GM12878 (cell line): ENCODE results near the gene ACSF3.

Source experiments
- CHD2 ChIP-seq: IDR thresholded peaks from 2 replicates; pipeline ENCODE4 v1.6.1; 2011; ENCODE audit warnings: low read depth, low read length, improper control_type of control experiment, borderline replicate concordance
- CREM ChIP-seq: IDR thresholded peaks from 2 replicates; pipeline ENCODE4 v1.6.1; 2014; ENCODE audit warnings: antibody characterized with exemption, low read depth
- EZH2 ChIP-seq: IDR thresholded peaks from 2 replicates; pipeline ENCODE4 v1.6.1; 2012; ENCODE audit warnings: low read depth, mild to moderate bottlenecking, control low read depth, inconsistent platforms, low read length, borderline replicate concordance; ENCODE audit not compliant: control insufficient read depth
- KAT2A ChIP-seq: conservative IDR thresholded peaks from 2 replicates; pipeline ENCODE4 v1.6.1; 2011; ENCODE audit warnings: low read depth, low read length; ENCODE audit not compliant: control insufficient read depth
- POLR2A ChIP-seq: IDR thresholded peaks from 2 replicates; pipeline ENCODE4 v1.6.1; 2011; ENCODE audit warnings: low read depth, mild to moderate bottlenecking, low read length
- POU2F2 ChIP-seq: IDR thresholded peaks from 3 replicates; pipeline ENCODE4 v1.6.1; 2011; ENCODE audit warnings: low read depth, mild to moderate bottlenecking, low read length, borderline replicate concordance
- RAD21 ChIP-seq: IDR thresholded peaks from 2 replicates; pipeline ENCODE4 v1.6.1; 2011; ENCODE audit warnings: mild to moderate bottlenecking, low read depth, low read length, moderate library complexity; ENCODE audit not compliant: insufficient read depth
- STAT3 ChIP-seq: IDR thresholded peaks from 2 replicates; pipeline ENCODE4 v1.6.1; 2011; ENCODE audit warnings: low read depth, low read length, improper control_type of control experiment
- YY1 ChIP-seq: IDR thresholded peaks from 2 replicates; pipeline ENCODE4 v1.6.1; 2011; ENCODE audit warnings: low read depth, mild to moderate bottlenecking, low read length
- TF ChIP-seq, protein P1 (sequence below), 3 experiments: IDR thresholded peaks in 2 of 3; conservative IDR thresholded peaks in 1 of 3; 2 replicates each; pipeline ENCODE4 v1.5.1; 2011; ENCODE audit warnings: low read depth in 3 of 3, low read length in 3 of 3, mild to moderate bottlenecking in 3 of 3, control low read depth in 2 of 3, moderate library complexity in 2 of 3, inconsistent platforms in 1 of 3, mixed read lengths in 1 of 3; ENCODE audit not compliant: control insufficient read depth in 2 of 3, insufficient read depth in 1 of 3; ENCODE audit errors: extremely low read depth in 1 of 3
- TF ChIP-seq, protein P2 (sequence below): IDR thresholded peaks from 2 replicates; pipeline ENCODE4 v1.6.1; 2012; ENCODE audit warnings: mild to moderate bottlenecking, low read depth, low read length
- TF ChIP-seq, protein P3 (sequence below): IDR thresholded peaks from 2 replicates; pipeline ENCODE4 v1.6.1; 2011; ENCODE audit warnings: low read depth, low read length, improper control_type of control experiment, borderline replicate concordance

GRCh38 chr16:89195521-89196171 lies 102.0 kb downstream of the ACSF3 start:
- TF ChIP-seq EZH2 (no peak), POLR2A (no peak), CHD2 (no peak), POU2F2 (no peak), KAT2A (no peak), YY1 (no peak), STAT3 (no peak), CREM (no peak), RAD21 (no peak)
- TF ChIP-seq, protein P1, sequence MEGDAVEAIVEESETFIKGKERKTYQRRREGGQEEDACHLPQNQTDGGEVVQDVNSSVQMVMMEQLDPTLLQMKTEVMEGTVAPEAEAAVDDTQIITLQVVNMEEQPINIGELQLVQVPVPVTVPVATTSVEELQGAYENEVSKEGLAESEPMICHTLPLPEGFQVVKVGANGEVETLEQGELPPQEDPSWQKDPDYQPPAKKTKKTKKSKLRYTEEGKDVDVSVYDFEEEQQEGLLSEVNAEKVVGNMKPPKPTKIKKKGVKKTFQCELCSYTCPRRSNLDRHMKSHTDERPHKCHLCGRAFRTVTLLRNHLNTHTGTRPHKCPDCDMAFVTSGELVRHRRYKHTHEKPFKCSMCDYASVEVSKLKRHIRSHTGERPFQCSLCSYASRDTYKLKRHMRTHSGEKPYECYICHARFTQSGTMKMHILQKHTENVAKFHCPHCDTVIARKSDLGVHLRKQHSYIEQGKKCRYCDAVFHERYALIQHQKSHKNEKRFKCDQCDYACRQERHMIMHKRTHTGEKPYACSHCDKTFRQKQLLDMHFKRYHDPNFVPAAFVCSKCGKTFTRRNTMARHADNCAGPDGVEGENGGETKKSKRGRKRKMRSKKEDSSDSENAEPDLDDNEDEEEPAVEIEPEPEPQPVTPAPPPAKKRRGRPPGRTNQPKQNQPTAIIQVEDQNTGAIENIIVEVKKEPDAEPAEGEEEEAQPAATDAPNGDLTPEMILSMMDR (IDR thresholded peaks at IDR 0.05 in 2 of 3, conservative IDR thresholded peaks at IDR 0.05 in 1 of 3; ENCODE audit: control insufficient read depth in 2 of 3, extremely low read depth in 1 of 3, insufficient read depth in 1 of 3, low read depth in 3 of 3, low read length in 3 of 3): no peak
- TF ChIP-seq, protein P2, sequence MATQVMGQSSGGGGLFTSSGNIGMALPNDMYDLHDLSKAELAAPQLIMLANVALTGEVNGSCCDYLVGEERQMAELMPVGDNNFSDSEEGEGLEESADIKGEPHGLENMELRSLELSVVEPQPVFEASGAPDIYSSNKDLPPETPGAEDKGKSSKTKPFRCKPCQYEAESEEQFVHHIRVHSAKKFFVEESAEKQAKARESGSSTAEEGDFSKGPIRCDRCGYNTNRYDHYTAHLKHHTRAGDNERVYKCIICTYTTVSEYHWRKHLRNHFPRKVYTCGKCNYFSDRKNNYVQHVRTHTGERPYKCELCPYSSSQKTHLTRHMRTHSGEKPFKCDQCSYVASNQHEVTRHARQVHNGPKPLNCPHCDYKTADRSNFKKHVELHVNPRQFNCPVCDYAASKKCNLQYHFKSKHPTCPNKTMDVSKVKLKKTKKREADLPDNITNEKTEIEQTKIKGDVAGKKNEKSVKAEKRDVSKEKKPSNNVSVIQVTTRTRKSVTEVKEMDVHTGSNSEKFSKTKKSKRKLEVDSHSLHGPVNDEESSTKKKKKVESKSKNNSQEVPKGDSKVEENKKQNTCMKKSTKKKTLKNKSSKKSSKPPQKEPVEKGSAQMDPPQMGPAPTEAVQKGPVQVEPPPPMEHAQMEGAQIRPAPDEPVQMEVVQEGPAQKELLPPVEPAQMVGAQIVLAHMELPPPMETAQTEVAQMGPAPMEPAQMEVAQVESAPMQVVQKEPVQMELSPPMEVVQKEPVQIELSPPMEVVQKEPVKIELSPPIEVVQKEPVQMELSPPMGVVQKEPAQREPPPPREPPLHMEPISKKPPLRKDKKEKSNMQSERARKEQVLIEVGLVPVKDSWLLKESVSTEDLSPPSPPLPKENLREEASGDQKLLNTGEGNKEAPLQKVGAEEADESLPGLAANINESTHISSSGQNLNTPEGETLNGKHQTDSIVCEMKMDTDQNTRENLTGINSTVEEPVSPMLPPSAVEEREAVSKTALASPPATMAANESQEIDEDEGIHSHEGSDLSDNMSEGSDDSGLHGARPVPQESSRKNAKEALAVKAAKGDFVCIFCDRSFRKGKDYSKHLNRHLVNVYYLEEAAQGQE: no peak
- TF ChIP-seq, protein P3, sequence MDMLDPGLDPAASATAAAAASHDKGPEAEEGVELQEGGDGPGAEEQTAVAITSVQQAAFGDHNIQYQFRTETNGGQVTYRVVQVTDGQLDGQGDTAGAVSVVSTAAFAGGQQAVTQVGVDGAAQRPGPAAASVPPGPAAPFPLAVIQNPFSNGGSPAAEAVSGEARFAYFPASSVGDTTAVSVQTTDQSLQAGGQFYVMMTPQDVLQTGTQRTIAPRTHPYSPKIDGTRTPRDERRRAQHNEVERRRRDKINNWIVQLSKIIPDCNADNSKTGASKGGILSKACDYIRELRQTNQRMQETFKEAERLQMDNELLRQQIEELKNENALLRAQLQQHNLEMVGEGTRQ: no peak
